Stomach smooth muscle (tissue), 2 donors: ENCODE results near the gene POU2AF3.
"Not testable (repeated sequence)": the region's sequence is repeated elsewhere in the genome, so short reads cannot be mapped to it uniquely, and the experiment has no call there.

ENCODE experiments used
- H3K27ac ChIP-seq: one replicate; pipeline ENCODE4 v1.7.0; 2013; ENCODE audit warnings: mild to moderate bottlenecking, low read length, inconsistent platforms
- H3K27me3 ChIP-seq, 2 donors: one replicate each; pipeline ENCODE4 v1.7.0; 2013; ENCODE audit warnings: low read length in 2 of 2; ENCODE audit not compliant: insufficient read depth in 2 of 2, control insufficient read depth in 1 of 2
- H3K36me3 ChIP-seq, 2 donors: one replicate each; pipeline ENCODE4 v1.7.0; 2013; ENCODE audit warnings: low read length in 2 of 2; ENCODE audit not compliant: control insufficient read depth in 2 of 2, insufficient read depth in 2 of 2
- H3K4me1 ChIP-seq: one replicate; pipeline ENCODE4 v1.7.0; 2013; ENCODE audit warnings: low read length; ENCODE audit not compliant: control insufficient read depth, insufficient read depth
- H3K4me3 ChIP-seq, 2 donors: one replicate each; pipeline ENCODE4 v1.7.0; 2013; ENCODE audit warnings: low read length in 2 of 2
- H3K9ac ChIP-seq, 2 donors: one replicate each; pipeline ENCODE4 v1.7.0; 2013; ENCODE audit warnings: low read length in 2 of 2, mild to moderate bottlenecking in 1 of 2
- H3K9me3 ChIP-seq, 2 donors: one replicate each; pipeline ENCODE4 v1.7.0; 2013; ENCODE audit warnings: low read length in 2 of 2; ENCODE audit not compliant: control insufficient read depth in 2 of 2
- donor health status: healthy.
- donor health status: Pancreatic carcinoma.

The POU2AF3 gene

DNA sequence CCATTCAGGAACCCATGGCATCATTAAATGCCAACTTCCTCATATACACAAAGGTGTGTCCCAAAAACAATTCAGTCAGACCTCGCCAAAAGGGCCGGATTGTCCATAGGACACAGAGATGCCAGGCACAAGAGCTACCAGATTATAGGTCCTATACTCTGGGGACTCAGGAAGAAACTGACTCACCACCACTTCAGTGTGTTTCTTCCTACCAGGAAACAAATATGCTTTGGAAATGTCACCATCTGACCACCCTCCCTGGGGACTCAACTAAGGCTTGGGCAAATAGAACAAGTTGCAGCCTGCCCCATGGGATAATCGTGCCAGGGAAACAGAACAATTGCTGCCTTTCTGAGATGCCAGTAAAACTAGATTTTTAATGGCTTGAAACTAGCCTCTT, 11.7 kb downstream of the POU2AF3 start:
- no peaks in the 10 kb centered on the region for H3K4me1 ChIP-seq
- H3K27ac ChIP-seq: no peak overlapping the region
- H3K9ac ChIP-seq: no peak overlapping the region

DNA sequence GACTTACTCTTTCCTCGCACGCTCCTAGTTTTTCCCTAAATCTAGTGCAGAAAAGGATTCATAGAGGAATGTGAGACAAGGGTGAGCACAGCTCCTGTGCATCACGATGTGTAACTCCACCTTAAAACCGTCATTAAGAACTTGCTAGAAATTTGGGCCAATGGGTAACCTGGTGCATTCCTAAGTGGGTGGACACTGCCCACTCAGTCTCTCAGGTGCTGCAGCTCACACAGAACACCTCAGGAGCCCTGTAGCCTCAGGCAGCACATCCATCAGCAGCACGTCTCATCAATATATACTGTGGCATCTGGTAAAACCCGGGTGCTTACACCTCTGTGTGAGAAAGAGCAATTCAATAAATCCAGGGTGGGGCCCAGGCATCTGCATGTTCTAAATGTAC, 12.4 kb downstream of the POU2AF3 start:
- no peaks in the 10 kb centered on the region for H3K4me1 ChIP-seq
- H3K27me3 ChIP-seq: no peaks in the 10 kb centered on the region
- no peak overlapping the region for H3K27ac ChIP-seq
- H3K9ac ChIP-seq: no peak overlapping the region
- no peak overlapping the region for H3K4me3 ChIP-seq
- no peaks in the 10 kb centered on the region for H3K36me3 ChIP-seq
- H3K9me3 ChIP-seq: no peaks in the 10 kb centered on the region

More for the DNA sequence above, 11.7 kb downstream of the POU2AF3 start:
- H3K36me3 ChIP-seq: no peaks in the 10 kb centered on the region
- H3K27me3 ChIP-seq: no peaks in the 10 kb centered on the region
- H3K4me3 ChIP-seq: no peak overlapping the region
- no peaks in the 10 kb centered on the region for H3K9me3 ChIP-seq

DNA sequence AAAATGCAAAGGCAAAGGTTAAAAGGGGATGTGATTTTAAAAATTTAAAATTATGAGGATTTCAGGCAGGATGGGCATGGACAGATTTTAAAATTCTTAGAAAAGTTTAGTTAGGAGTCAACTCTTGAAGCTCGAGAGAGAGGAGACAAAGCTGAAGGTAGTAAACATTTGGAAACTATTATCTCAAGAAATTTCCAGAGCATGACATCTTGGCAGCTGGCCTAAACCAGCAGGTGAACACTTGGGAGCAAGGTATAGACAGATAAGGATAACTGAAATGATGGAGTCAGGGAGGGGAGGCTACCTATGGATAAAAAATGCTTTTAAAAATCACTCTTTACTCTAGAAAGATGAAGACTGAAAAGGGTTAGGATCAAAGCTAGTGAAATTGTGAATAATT, 13.7 kb downstream of the POU2AF3 start:
- Histone ChIP-seq H3K36me3 (no peaks in the 10 kb centered on the region), H3K9ac (no peak overlapping the region), H3K27me3 (no peaks in the 10 kb centered on the region), H3K9me3 (no peaks in the 10 kb centered on the region), H3K4me1 (no peaks in the 10 kb centered on the region), H3K4me3 (no peak overlapping the region), H3K27ac (no peak overlapping the region)

DNA sequence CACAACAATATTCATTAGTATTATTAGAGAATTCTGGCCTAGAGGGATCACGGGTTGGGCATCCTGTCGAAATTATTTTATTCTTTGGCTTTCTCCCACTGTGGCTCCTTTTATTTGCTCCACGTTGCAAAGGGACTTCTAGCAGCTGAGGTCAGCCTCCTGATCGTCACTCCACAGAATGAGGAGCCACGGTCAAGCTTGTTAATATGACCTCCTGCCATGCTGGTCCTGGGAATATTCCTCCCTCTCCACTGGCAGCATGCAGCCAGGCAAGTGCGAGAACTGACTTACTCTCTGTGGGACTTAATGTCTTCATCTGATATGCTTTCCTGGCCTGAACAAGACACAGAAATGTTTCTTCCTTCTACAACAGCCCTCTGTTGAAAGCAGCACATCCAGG, 20.9 kb downstream of the POU2AF3 start:
- Histone ChIP-seq H3K4me1 (peaks cover 3% of the 10 kb centered on the region), H3K27ac (no peak overlapping the region), H3K36me3 (no peaks in the 10 kb centered on the region), H3K9me3 (no peaks in the 10 kb centered on the region), H3K4me3 (no peak overlapping the region), H3K27me3 (no peaks in the 10 kb centered on the region), H3K9ac (no peak overlapping the region)

DNA sequence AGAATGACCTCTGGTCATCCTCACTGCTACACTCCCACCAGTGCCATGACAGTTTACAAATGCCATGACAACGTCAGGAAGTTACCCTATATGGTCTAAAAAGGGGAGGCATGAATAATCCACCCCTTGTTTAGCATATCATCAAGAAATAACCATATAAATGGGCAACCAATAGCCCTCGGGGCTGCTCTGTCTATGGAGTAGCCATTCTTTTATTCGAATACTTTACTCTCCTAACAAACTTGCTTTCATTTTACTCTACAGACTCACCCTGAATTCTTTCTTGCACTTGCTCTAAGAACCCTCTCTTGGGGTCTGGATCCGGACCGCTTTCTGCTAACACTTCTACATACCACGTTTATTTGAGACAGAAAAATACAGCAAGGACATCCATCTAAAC, 21.9 kb downstream of the POU2AF3 start:
- H3K27me3 ChIP-seq, H3K9me3 ChIP-seq, H3K36me3 ChIP-seq, H3K4me1 ChIP-seq, H3K4me3 ChIP-seq, H3K27ac ChIP-seq, H3K9ac ChIP-seq: not testable (repeated sequence)

DNA sequence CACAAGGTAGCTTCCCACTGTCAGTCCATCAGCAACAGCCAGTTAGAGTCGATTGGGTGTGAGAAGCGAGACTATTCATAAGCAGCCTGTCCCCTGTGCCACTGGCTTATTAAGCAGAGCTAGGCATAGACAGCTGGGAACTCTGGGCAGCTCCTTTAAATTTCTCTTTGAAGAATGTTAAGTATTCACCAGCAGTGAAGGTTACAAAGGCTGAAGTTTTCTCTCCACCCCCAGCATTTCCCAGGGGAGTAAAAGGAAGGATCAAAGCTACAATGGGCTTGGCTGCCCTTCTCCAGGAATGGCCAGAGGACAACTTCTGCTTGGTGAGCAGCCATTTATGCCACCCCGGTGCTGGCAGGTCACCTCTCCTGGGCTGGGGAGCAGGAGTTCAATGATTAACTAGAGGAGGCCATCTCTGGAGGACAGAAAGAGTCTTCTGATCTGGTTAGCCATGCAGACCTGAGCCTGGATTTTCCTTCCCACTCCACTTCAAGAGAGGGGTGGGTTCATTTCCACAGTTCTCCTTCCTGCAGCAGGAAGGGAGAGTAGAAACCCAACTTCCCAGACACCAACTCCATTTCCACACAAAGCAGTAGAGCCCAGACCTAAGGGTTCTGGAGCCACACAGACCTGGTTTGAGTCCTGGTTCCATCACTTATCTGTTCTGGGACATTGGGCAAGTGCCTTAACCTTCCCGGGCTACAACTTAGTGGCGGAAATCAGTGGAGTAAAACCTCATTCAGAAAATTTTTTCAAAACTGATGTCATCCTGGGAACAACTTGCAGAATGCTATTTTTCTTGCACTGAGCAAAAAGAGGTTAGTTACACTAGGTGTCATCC, 22.6 kb downstream of the POU2AF3 start:
- Histone ChIP-seq H3K27ac (no peak overlapping the region), H3K36me3 (no peaks in the 10 kb centered on the region), H3K4me1 (peaks cover 3% of the 10 kb centered on the region), H3K9me3 (no peaks in the 10 kb centered on the region), H3K27me3 (no peaks in the 10 kb centered on the region), H3K4me3 (no peak overlapping the region), H3K9ac (no peak overlapping the region)

DNA sequence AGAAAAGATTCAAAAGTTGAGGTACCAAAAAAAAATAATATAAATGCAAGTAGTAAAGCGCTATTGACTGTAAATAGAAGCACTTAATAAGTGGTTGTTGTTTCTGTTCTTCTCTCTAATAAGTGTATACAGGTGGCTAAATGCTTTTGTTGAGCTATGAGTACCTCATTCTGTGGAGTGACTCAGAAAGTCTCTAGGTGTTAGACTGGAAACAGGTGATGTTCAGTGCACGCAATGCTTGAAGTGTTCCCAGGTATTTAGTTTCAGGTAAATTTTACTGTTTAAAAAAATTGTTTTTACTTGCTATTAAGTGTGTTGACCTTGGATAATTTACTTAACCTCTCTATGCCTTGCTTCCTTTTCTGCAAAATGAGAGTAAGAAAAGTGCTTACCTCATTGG, 24.2 kb downstream of the POU2AF3 start:
- Histone ChIP-seq H3K9me3 (no peaks in the 10 kb centered on the region), H3K9ac (no peak overlapping the region), H3K27me3 (no peaks in the 10 kb centered on the region), H3K4me3 (no peak overlapping the region), H3K27ac (no peak overlapping the region), H3K36me3 (no peaks in the 10 kb centered on the region), H3K4me1 (peaks cover 3% of the 10 kb centered on the region)

DNA sequence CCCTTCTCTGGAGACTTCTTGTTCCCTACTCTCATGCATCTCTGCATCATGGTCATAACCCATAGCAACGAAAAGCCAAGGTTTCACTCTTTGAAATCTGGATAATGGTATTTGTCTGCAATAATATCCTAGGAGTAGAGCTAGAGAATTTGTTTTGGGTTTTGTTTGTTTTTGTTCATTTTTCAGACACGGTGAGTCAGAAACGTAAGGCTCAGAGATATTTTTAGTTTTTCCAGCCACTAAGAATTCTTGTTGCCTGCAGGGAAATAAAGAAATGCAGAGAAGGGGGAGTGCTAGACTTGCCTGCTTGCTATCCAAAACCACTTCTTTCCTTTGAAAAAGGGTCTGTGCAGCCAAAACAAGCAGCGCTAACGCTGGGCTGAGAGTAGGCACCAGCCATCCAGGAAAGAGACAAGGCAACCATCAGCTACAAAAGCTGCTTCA, 26.0 kb downstream of the POU2AF3 start:
- no peaks in the 10 kb centered on the region for H3K9me3 ChIP-seq
- H3K4me1 ChIP-seq: peaks cover 7% of the 10 kb centered on the region
- H3K36me3 ChIP-seq: no peaks in the 10 kb centered on the region
- H3K27me3 ChIP-seq: no peaks in the 10 kb centered on the region
- no peak overlapping the region for H3K27ac ChIP-seq
- H3K4me3 ChIP-seq: no peak overlapping the region
- H3K9ac ChIP-seq: no peak overlapping the region

DNA sequence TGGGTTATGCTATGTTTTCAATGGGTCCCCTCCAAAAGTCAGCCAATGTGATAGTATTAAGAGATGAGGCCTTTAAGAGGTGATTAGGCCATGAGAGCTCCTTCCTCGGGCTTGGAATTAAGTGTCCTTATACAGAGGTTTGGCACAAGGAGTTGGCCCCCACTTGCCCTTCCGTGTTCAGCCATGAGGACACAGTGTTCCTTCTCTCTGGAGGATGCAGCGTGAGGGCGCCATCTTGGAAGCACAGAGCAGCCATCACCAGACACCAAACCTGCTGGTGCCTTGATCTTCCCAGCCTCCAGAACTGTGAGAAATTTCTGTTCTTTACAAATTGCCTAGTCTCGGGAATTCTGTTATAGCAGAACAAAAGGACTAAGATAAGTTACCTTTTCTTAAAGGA, 26.9 kb downstream of the POU2AF3 start:
- Histone ChIP-seq H3K36me3 (no peaks in the 10 kb centered on the region), H3K4me3 (no peak overlapping the region), H3K4me1 (peaks cover 12% of the 10 kb centered on the region), H3K27me3 (no peaks in the 10 kb centered on the region), H3K27ac (no peak overlapping the region), H3K9ac (no peak overlapping the region), H3K9me3 (no peaks in the 10 kb centered on the region)

DNA sequence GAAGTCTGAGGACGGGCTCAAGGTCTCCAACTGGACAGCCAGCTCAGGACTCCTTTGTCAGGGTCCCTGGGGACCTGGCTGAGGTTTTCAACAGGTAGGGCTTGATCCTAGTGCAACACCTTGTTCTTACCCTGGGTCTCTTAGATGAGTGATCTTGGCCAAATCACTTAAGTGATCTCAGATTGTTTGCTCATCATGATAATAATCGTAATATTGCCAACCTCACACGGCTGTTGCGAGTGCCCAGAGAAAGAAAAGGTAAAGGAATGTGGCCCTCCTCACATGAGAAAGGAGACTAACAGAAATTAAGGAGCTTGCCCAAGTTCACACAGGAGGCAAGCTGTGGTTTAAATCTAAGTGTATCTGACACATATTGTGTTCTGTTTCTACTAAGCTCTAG, 28.5 kb downstream of the POU2AF3 start:
- Histone ChIP-seq H3K9ac (no peak overlapping the region), H3K27ac (no peak overlapping the region), H3K36me3 (no peaks in the 10 kb centered on the region), H3K4me1 (peaks cover 22% of the 10 kb centered on the region), H3K4me3 (no peak overlapping the region), H3K27me3 (no peaks in the 10 kb centered on the region), H3K9me3 (no peaks in the 10 kb centered on the region)

DNA sequence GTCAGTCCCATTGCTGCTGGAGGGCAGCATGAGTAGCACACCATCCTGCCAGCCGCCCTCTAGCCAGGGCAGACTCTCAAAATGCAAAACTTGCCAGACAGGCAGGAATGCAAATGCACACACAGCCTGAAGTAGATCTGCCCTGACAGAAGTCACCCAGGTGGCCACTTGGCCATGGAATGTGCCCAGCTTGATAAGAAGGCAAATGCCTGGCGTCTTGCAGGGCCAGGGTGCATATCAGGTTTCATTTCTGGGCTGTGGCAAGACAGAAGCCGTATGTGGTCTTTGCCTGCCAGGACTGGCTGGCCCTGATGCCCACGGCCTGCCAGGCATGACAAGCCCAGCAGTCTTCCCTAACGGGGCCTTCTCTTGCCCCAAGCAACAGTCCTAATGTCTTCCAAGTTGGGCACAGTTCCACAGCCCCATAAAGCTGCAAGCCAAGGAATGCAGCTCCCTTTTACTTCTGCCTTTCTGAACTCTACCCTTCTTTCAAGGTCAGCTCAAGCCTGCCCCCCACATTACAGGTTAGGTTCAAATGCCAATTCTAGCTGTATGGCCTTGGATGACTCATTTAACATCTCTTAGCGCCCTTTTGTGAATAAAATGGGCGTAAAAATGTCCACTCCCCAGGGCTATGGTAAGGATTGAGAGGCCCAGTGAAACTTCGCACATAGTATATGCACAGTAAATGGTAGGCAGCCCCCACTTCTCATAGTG, 29.7 kb downstream of the POU2AF3 start:
- H3K4me3 ChIP-seq: no peak overlapping the region
- no peaks in the 10 kb centered on the region for H3K36me3 ChIP-seq
- H3K9ac ChIP-seq: no peak overlapping the region
- H3K9me3 ChIP-seq: no peaks in the 10 kb centered on the region
- peaks cover 28% of the 10 kb centered on the region for H3K4me1 ChIP-seq
- H3K27me3 ChIP-seq: no peaks in the 10 kb centered on the region
- H3K27ac ChIP-seq: no peak overlapping the region
